ENCODE measurements around the gene ZBTB3. TPM values are rescaled to one million over a fixed set of nuclear protein-coding genes. Genes with fewer than 3 reads are reported as not detected.
"Not testable (repeated sequence)": the region's sequence is repeated elsewhere in the genome, so short reads cannot be mapped to it uniquely, and the experiment has no call there.

ZBTB3 gene
- total RNA-seq, 1 experiment from 2014 or later, result 12.9 TPM

- ATAC-seq (peak; percentile 37), DNase-seq (ENCODE audit: low read depth, low spot score) (no peak)
- H3K27ac ChIP-seq (ENCODE audit: low read length), result peak overlapping the region; percentile 95
- H3K4me3 ChIP-seq (ENCODE audit: low read depth in 2 of 2, low read length in 2 of 2), result peak overlapping the region; percentile 72 to 73
- peaks cover 4% of the 10 kb centered on the region for H3K36me3 ChIP-seq (ENCODE audit: control insufficient read depth, insufficient read depth, low read length)
- TF ChIP-seq TCF7L2 (IDR thresholded peaks at IDR 0.05; ENCODE audit: low read depth, low read length) (no peak), CTCF (IDR thresholded peaks at IDR 0.05) (no peak), POLR2AphosphoS5 (IDR thresholded peaks at IDR 0.05; ENCODE audit: low read depth, low read length) (no peak)
- TF ChIP-seq, protein P1, sequence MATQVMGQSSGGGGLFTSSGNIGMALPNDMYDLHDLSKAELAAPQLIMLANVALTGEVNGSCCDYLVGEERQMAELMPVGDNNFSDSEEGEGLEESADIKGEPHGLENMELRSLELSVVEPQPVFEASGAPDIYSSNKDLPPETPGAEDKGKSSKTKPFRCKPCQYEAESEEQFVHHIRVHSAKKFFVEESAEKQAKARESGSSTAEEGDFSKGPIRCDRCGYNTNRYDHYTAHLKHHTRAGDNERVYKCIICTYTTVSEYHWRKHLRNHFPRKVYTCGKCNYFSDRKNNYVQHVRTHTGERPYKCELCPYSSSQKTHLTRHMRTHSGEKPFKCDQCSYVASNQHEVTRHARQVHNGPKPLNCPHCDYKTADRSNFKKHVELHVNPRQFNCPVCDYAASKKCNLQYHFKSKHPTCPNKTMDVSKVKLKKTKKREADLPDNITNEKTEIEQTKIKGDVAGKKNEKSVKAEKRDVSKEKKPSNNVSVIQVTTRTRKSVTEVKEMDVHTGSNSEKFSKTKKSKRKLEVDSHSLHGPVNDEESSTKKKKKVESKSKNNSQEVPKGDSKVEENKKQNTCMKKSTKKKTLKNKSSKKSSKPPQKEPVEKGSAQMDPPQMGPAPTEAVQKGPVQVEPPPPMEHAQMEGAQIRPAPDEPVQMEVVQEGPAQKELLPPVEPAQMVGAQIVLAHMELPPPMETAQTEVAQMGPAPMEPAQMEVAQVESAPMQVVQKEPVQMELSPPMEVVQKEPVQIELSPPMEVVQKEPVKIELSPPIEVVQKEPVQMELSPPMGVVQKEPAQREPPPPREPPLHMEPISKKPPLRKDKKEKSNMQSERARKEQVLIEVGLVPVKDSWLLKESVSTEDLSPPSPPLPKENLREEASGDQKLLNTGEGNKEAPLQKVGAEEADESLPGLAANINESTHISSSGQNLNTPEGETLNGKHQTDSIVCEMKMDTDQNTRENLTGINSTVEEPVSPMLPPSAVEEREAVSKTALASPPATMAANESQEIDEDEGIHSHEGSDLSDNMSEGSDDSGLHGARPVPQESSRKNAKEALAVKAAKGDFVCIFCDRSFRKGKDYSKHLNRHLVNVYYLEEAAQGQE (IDR thresholded peaks at IDR 0.05; ENCODE audit: insufficient read depth in 1 of 2, low read depth in 2 of 2, low read length in 1 of 2), result no peak
- CTCF ChIA-PET, result interaction anchor here (0.9 to 1.5 kb wide), 3 partner anchors 16 to 43 kb away, joined by 4 to 6 read pairs (median 4); partner anchors contain the start of genes HNRNPUL2 and ZBTB3
- H3K27me3 ChIP-seq (ENCODE audit: control insufficient read depth, insufficient read depth, low read length), result no peaks in the 10 kb centered on the region
- POLR2A ChIA-PET, result interaction anchor here (0.6 kb wide), 1 partner anchor 43 kb away, joined by 4 read pairs; no protein-coding TSS in a partner anchor
- in situ Hi-C loops (cut with HindIII; ENCODE audit: low pct_unique_long_range_greater_than_20kb, low sequenced_read_pairs) (no loop called here), intact Hi-C loops (cut with micrococcal nuclease; ENCODE audit: unreplicated experiment) (no loop called here)
- no TSS peak for BruUV-seq (replicated peaks)
- H3K9me3 ChIP-seq (ENCODE audit: control insufficient read depth, insufficient read depth, low read depth, low read length), result no peaks in the 10 kb centered on the region
- peaks cover 8% of the 10 kb centered on the region for H3K4me1 ChIP-seq (ENCODE audit: control insufficient read depth, insufficient read depth, low read length)
Measured at GRCh38 chr11:62770778-62771143, 16.8 kb upstream of the ZBTB3 start.

- in situ Hi-C loops (cut with HindIII; ENCODE audit: low pct_unique_long_range_greater_than_20kb, low sequenced_read_pairs); H3K36me3 ChIP-seq (ENCODE audit: control insufficient read depth, insufficient read depth, low read length); BruUV-seq (replicated peaks); H3K27me3 ChIP-seq (ENCODE audit: control insufficient read depth, insufficient read depth, low read length); H3K9me3 ChIP-seq (ENCODE audit: control insufficient read depth, insufficient read depth, low read depth, low read length); DNase-seq (ENCODE audit: low read depth, low spot score); H3K4me1 ChIP-seq (ENCODE audit: control insufficient read depth, insufficient read depth, low read length); intact Hi-C loops (cut with micrococcal nuclease; ENCODE audit: unreplicated experiment): not testable (repeated sequence)
- H3K4me3 ChIP-seq (ENCODE audit: low read depth in 2 of 2, low read length in 2 of 2), result peak overlapping the region; percentile 66 to 84
- peak; percentile 27; the same call in 1 of the 2 replicates for ATAC-seq
- ChIA-PET CTCF (interaction anchor here (0.7 kb wide), 2 partner anchors 104 to 336 kb away, joined by 7 to 8 read pairs; no protein-coding TSS in a partner anchor), POLR2A (interaction anchor here (0.6 kb wide), 1 partner anchor 9 kb away, joined by 3 read pairs; no protein-coding TSS in a partner anchor)
- 0 out of 2 replicates have a peak overlapping the region, but pooled peaks have one; percentile 42 for H3K27ac ChIP-seq (ENCODE audit: low read length)
Measured at GRCh38 chr11:62760867-62761227, 6.9 kb upstream of the ZBTB3 start.

DNA sequence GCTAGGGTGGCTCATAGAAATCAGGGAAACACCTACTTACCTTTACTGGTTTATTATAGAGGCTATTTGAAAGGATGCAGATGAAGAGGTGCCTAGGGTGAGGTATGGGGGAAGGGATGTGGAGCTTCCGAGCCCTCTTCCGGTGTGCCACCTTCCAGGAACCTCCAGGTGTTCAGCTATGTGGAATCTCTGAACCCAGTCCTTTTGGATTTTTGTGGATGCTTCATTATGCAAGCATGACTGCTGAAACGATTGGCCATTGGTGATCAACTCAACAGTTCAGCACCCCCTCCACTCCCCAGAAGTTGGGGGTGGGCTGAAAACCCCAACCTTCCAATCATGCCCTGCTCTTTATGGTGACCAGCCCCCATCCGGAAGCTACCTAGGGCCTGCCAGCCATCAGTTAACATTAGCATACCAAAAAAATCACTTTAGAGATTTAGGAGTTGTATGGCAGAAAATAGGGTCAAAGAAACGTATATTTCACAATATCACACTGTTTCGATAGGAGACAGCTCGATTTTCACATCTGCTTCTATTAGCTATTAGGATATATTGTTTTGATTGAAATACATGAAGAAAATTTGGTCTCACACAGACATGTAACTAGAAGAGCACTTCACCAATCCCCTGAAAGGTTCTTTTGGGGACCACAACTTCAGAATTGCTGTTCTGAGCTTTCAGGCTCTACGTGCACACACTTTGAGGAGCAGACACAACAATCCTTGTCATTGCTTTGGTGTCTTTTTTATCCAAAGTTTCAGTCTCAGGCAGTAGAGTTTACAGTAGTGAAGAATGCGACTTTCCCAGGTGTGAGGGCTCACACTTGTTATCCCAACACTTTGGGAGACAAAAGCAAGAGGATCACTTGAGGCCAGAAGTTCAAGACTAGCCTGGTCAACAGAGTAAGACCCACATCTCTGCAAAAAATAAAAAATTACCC, 4.2 kb upstream of the ZBTB3 start:
- ChIA-PET POLR2A (no interaction called here), CTCF (interaction anchor here (0.6 to 0.7 kb wide), 2 partner anchors 10 to 415 kb away, joined by 3 to 4 read pairs; no protein-coding TSS in a partner anchor)
- BruUV-seq (replicated peaks), result no TSS peak
- in situ Hi-C loops (cut with HindIII; ENCODE audit: low pct_unique_long_range_greater_than_20kb, low sequenced_read_pairs) (no loop called here), intact Hi-C loops (cut with micrococcal nuclease; ENCODE audit: unreplicated experiment) (no loop called here)
- TF ChIP-seq, protein P1 (IDR thresholded peaks at IDR 0.05; ENCODE audit: insufficient read depth in 1 of 2, low read depth in 2 of 2, low read length in 1 of 2), result no peak
- TF ChIP-seq TCF7L2 (IDR thresholded peaks at IDR 0.05; ENCODE audit: low read depth, low read length) (no peak), SIN3A (IDR thresholded peaks at IDR 0.05; ENCODE audit: borderline replicate concordance, insufficient read depth, low read depth, low read length) (no peak), CTCF (IDR thresholded peaks at IDR 0.05) (no peak), POLR2AphosphoS5 (IDR thresholded peaks at IDR 0.05; ENCODE audit: low read depth, low read length) (no peak)
- Histone ChIP-seq H3K4me3 (ENCODE audit: low read depth in 2 of 2, low read length in 2 of 2) (no peak overlapping the region), H3K27me3 (ENCODE audit: control insufficient read depth, insufficient read depth, low read length) (no peaks in the 10 kb centered on the region), H3K9me3 (ENCODE audit: control insufficient read depth, insufficient read depth, low read depth, low read length) (no peaks in the 10 kb centered on the region), H3K36me3 (ENCODE audit: control insufficient read depth, insufficient read depth, low read length) (peaks cover 2% of the 10 kb centered on the region; the same call in 1 of the 2 replicates), H3K4me1 (ENCODE audit: control insufficient read depth, insufficient read depth, low read length) (peaks cover 13% of the 10 kb centered on the region), H3K27ac (ENCODE audit: low read length) (no peak overlapping the region)
- DNase-seq (ENCODE audit: low read depth, low spot score) (no peak), ATAC-seq (no peak)
